Thyroid gland (tissue), 4 donors: ENCODE results near the gene TREH. TPM values are rescaled to one million over a fixed set of nuclear protein-coding genes. Genes with fewer than 3 reads are reported as not detected.

Experiments used
- DNase-seq, 2 donors: peaks; one replicate each; pipeline ENCODE4 v3.0.0-alpha.2; 2019
- H3K27ac ChIP-seq, 3 donors: fragments of 200-600 bp; sonication (generic); 1 replicate in 2 of 3; 2 replicates in 1 of 3; pipeline ENCODE4 v1.5.1; 2016 to 2019; ENCODE audit warnings: mild to moderate bottlenecking in 1 of 3, moderate library complexity in 1 of 3
- H3K27me3 ChIP-seq: fragments of 200-600 bp; sonication (generic); one replicate; pipeline ENCODE4 v1.5.1; 2019
- H3K36me3 ChIP-seq, 2 donors: fragments of 200-600 bp; sonication (generic); one replicate each; pipeline ENCODE4 v1.5.1; 2016 to 2019
- H3K4me1 ChIP-seq, 2 donors: fragments of 200-600 bp; sonication (generic); one replicate each; pipeline ENCODE4 v1.5.1; 2017 to 2019
- H3K4me3 ChIP-seq, 3 donors: fragments of 200-600 bp; sonication (generic); replicated peaks in 1 of 3; 1 replicate in 2 of 3; 2 replicates in 1 of 3; pipeline ENCODE4 v1.5.1; 2016; ENCODE audit warnings: mild to moderate bottlenecking in 1 of 3
- H3K9me3 ChIP-seq: fragments of 200-600 bp; sonication (generic); one replicate; pipeline ENCODE4 v1.5.1; 2017
- POLR2A ChIP-seq, 2 donors: fragments of 450-650 bp; IDR thresholded peaks; one replicate each; pipeline ENCODE4 v1.6.1; 2017; ENCODE audit warnings: antibody characterized with exemption in 2 of 2, mild to moderate bottlenecking in 2 of 2, moderate library complexity in 1 of 2
- WGBS, 2 donors: methylation state at CpG; one replicate each; pipeline ENCODE4 v1.1.5; 2017; 5-methylcytosine and 5-hydroxymethylcytosine counted together
- intact Hi-C: fragments of 100-400 bp; cut with DNase I; formaldehyde crosslinking; loops from one replicate; pipeline ENCODE4 v1.15.1; 2023
- total RNA-seq, 4 donors: library from RNA; depleted of rRNA; stranded (reverse); fragments of >200 nt; gene quantifications; one replicate each; pipeline ENCODE4 v1.2.3, GENCODE V29; 2016
- TF ChIP-seq, protein P1 (sequence below), 6 experiments: fragments of 200-600 bp in 3 of 6; fragments of 450-650 bp in 3 of 6; sonication (generic) in 3 of 6; IDR thresholded peaks; one replicate each; pipeline ENCODE4 v1.5.1; 2016 to 2019; ENCODE audit warnings: antibody characterized with exemption in 6 of 6, mild to moderate bottlenecking in 2 of 6, inconsistent platforms in 1 of 6, moderate library complexity in 1 of 6

The TREH gene
- total RNA-seq, 4 donors from 2014 or later: not detected

DNA sequence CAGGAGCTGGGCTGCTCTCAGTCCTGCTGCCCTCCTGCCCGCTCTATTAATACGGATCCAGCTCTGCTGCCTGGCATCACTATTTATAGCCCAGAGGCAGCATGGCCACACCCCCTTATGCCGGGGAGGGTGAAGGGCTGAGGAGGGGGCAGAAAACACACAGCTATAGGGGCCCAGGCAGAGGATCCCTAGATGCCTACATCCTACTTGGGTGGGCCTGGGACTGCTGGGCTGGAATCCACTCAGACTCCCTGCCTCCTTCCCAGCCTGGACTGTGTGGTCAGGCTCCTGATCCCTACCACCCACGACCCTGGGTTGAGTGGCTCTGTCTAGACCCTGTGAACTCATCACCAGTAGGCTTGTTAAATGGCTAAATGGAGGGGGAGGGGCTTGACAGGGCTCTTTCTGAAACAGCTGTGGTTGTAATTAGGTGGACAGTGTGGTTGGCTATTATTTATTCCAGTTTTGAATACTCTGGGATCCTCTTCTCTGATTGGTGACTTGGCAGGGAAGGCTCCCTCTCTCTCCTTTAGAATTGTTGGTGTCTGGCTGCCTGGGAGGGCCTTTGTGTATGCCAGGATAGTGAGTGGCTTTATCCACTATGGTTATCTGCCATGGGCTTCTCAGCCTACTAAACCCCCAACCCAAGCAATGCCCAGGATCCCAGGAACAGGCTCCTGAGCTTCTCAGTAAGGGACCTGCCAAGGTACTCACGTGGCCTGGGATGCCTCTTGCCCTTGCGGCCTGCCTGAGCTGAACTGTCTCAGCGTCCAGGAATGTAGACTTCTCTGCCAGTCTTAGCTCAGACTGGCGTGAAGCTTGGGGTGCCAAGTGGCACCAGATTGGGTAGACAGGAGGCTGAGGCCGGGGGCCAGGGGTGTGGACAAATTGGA is 56.8 kb downstream of the TREH start:
- TF ChIP-seq, protein P1, sequence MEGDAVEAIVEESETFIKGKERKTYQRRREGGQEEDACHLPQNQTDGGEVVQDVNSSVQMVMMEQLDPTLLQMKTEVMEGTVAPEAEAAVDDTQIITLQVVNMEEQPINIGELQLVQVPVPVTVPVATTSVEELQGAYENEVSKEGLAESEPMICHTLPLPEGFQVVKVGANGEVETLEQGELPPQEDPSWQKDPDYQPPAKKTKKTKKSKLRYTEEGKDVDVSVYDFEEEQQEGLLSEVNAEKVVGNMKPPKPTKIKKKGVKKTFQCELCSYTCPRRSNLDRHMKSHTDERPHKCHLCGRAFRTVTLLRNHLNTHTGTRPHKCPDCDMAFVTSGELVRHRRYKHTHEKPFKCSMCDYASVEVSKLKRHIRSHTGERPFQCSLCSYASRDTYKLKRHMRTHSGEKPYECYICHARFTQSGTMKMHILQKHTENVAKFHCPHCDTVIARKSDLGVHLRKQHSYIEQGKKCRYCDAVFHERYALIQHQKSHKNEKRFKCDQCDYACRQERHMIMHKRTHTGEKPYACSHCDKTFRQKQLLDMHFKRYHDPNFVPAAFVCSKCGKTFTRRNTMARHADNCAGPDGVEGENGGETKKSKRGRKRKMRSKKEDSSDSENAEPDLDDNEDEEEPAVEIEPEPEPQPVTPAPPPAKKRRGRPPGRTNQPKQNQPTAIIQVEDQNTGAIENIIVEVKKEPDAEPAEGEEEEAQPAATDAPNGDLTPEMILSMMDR (IDR thresholded peaks at IDR 0.05): no peak
- peak in 1 of 2 donors; percentile 29 for TF ChIP-seq POLR2A (IDR thresholded peaks at IDR 0.05)
- peak; percentile 89 to 92 for DNase-seq
- intact Hi-C loops: no loop called here
- peak overlapping the region in 1 of 3 donors; percentile 30 for H3K4me3 ChIP-seq
- H3K27me3 ChIP-seq: no peaks in the 10 kb centered on the region
- no peaks in the 10 kb centered on the region for H3K9me3 ChIP-seq
- H3K4me1 ChIP-seq: peaks cover 38 to 81% of the 10 kb centered on the region in 2 donors
- H3K27ac ChIP-seq: peak overlapping the region; percentile 75 to 94 (median 93)
- H3K36me3 ChIP-seq: peaks cover 7 to 10% of the 10 kb centered on the region in 2 donors
- WGBS, 2 donors: 7 to 29% methylated on average over 7 to 9 of the region's 9 CpGs

DNA sequence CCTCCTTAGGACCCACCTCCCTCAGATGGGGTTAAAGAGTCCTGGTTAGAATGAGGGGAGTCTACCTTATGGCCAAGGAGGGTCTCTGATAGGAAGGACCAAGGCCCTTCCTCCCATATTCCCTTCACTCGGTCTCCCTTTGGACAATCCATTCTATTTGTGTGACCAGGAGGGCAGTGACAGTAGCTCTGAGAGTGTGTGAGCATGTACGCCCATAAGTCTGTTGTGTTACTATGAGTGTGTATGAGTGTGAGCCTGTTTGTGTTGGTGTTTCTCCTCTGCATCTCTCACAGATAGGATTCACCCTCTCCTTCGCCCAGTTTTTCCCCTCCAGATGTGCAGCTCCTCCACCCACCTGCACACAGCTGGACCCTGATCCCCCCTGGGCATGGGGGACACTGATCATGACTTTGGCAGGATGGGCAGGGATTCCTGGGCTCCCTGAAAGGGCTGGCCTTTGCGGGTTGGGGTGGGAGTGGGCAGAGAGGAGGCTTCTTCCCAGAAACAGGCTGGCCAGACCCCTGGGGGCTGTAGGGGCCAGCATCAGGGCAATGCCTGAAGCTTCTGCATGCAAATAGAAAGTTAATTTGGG is 57.6 kb downstream of the TREH start:
- no peak for DNase-seq
- TF ChIP-seq, protein P1 (IDR thresholded peaks at IDR 0.05): no peak
- TF ChIP-seq POLR2A (IDR thresholded peaks at IDR 0.05): no peak
- H3K9me3 ChIP-seq: no peaks in the 10 kb centered on the region
- peaks cover 43 to 88% of the 10 kb centered on the region in 2 donors for H3K4me1 ChIP-seq
- no peaks in the 10 kb centered on the region for H3K27me3 ChIP-seq
- intact Hi-C loops: no loop called here
- H3K27ac ChIP-seq: peak overlapping the region; percentile 75 to 94 (median 93)
- peaks cover 0 to 3% of the 10 kb centered on the region in 2 donors for H3K36me3 ChIP-seq
- H3K4me3 ChIP-seq: peak overlapping the region in 2 of 3 donors; percentile 14 to 30
- 42 to 53% methylated on average over 4 of the region's 4 CpGs for WGBS, 2 donors

DNA sequence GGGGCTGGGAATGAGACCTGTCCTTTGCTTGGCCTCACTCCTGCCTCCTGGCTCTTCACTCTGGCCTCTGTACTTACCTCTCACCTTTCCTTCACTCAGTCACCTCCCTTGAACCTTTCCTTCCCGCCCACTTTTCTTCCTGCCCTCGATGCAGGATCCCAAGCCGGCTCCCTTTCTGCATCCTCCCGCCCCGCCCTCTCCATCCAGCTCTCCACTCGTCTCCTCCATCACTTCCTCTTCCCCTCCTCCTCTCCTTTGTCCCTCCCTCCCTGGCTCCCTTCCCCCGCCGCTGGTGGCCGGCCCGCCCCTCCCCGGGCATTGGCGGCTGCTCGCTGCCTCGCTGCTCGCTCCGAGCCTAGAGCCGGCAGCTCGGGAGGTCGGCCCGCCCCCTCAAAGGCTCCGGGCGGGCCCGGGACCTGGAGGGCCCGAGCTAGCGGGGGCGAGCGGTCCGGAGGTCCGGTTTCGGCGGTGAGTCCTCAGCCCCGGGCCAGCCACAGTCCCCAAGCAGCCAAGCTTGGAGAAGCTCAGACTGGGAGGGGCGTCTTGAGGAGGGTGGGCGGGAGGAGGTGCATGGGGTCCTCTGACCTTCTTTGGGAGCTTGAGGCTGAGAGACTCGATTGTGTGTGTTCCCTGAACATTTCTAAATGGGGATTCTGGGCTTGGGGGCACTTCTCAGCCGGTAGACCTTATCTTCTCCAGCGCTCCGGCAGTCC is 58.2 kb downstream of the TREH start:
- Histone ChIP-seq H3K4me1 (peaks cover 45 to 95% of the 10 kb centered on the region in 2 donors), H3K4me3 (peak overlapping the region in 2 of 3 donors; percentile 14 to 30), H3K9me3 (no peaks in the 10 kb centered on the region), H3K27ac (peak overlapping the region; percentile 75 to 94 (median 93)), H3K36me3 (peaks cover 0 to 2% of the 10 kb centered on the region in 2 donors), H3K27me3 (no peaks in the 10 kb centered on the region)
- 4 to 5% methylated on average over 29 to 38 of the region's 38 CpGs for WGBS, 2 donors
- DNase-seq: peak; percentile 90 to 94
- intact Hi-C loops: no loop called here
- TF ChIP-seq POLR2A (IDR thresholded peaks at IDR 0.05): peak in 1 of 2 donors; percentile 57
- TF ChIP-seq, protein P1 (IDR thresholded peaks at IDR 0.05): no peak

DNA sequence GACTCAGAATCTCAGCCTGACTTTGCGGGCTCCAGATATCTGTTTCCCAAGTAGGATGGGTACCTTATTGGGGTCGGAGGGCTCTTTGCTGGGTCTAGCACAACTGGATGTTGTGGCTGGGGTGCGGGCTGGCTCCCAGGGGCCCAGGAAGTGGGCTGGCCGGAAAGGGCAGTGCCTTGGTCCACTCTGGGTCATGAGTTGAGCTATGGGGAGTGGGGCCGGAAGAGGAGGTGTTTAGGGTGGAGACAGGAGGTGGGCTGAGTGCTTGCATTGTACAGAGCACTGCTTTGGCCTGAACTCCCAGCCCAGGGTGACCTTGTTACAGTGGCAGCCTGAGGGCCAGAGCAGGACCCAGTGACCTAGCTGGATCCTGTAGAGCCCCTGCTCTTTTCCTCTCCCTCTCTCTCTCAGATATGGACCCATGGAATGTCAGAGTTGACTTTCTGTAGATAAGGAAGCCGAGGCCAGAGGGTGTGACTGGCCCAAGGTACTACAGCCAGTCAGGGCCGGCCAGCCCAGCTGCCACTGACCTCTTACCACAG is 58.9 kb downstream of the TREH start:
- no peaks in the 10 kb centered on the region for H3K9me3 ChIP-seq
- peaks cover 51 to 95% of the 10 kb centered on the region in 2 donors for H3K4me1 ChIP-seq
- intact Hi-C loops: no loop called here
- TF ChIP-seq, protein P1 (IDR thresholded peaks at IDR 0.05): no peak
- no peak for TF ChIP-seq POLR2A (IDR thresholded peaks at IDR 0.05)
- no peak for DNase-seq
- WGBS, 2 donors: 55 to 63% methylated on average over 7 of the region's 7 CpGs
- H3K27ac ChIP-seq: peak overlapping the region; percentile 75 to 94 (median 93)
- H3K36me3 ChIP-seq: peaks cover 0 to 6% of the 10 kb centered on the region in 2 donors
- peak overlapping the region in 1 of 3 donors; percentile 30 for H3K4me3 ChIP-seq
- no peaks in the 10 kb centered on the region for H3K27me3 ChIP-seq
